NCI-H128 (cell line): Measurements from ENCODE around the gene ANGPTL2.

Experiments used
- DNase-seq: peaks from one replicate; lab custom pipeline; 2025; ENCODE audit not compliant: unreplicated experiment; lab: John Stamatoyannopoulos, UW

ANGPTL2 gene

DNA sequence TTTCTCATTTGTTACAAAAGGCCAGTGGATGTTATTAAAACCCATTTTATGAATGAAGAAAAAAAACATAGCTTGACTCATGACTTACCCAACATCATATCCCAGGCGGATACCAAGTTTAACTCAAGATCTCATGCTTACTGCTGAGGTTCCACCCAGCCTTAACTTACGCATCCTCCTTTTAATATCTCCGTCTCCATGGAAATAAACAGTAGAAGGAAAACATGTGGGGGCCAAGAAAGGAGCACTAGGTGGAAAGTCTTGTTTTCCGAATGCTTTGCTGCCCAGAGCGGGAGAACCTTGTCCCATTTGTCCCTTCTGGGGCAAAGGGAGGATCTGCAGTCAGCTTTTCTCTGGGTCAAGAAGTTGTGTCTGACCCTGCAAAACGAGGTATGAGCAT lies 44.1 kb downstream of the ANGPTL2 start:
- DNase-seq = no peak

- no peak for DNase-seq
These were observed 44.8 kb downstream of the ANGPTL2 start for GRCh38 chr9:127077644-127077946.

- DNase-seq = no peak
These were observed 45.4 kb downstream of the ANGPTL2 start for GRCh38 chr9:127076860-127077643.

- no peak for DNase-seq
These were observed 46.6 kb downstream of the ANGPTL2 start for GRCh38 chr9:127075624-127076372.

DNA sequence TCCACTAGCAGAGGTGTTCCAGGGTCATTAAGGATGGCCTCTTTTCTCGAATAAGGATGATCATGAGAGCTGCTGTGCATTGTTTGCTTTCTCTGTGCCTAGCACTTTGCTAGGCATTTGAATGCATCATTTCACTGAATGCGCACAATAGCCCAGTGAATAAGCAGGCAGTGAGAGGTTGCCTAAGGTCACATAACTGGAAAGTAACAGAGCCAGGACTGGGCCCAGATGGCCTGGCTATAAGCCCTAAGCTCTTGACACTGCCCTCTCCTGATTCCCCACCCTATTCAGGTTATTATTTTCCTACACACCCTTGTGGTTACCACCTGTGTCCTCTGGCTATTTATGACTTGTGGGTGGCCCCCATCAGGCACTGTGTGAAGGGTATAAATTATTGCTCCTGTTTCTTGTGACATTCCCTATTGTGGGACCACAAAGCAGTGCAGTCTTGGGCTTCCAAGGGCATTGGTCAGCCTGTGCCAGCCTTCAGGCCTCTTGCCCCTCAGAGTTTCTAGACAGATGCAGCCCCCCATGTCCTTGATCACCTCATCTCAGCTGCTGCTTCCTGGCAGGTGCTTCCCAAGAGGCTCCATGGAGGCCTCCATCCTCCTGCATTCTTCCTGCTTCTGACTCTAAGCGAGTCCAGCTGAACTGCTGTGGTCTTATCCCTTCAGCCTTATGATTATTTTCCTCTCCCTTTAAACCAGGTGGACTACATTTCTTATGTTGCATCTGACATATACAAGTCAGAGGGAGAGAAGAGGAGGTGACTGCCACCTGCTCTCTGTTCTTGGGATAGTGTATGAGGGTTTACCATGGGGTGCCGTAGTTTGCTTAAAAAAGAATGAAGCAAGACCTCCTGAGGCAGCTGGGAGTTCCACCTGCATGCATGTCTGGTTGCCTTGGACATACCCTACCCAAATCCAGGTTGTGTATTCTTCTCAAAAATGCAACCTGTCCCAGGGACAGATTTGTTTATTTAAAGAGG lies 47.6 kb downstream of the ANGPTL2 start:
- DNase-seq = no peak

DNA sequence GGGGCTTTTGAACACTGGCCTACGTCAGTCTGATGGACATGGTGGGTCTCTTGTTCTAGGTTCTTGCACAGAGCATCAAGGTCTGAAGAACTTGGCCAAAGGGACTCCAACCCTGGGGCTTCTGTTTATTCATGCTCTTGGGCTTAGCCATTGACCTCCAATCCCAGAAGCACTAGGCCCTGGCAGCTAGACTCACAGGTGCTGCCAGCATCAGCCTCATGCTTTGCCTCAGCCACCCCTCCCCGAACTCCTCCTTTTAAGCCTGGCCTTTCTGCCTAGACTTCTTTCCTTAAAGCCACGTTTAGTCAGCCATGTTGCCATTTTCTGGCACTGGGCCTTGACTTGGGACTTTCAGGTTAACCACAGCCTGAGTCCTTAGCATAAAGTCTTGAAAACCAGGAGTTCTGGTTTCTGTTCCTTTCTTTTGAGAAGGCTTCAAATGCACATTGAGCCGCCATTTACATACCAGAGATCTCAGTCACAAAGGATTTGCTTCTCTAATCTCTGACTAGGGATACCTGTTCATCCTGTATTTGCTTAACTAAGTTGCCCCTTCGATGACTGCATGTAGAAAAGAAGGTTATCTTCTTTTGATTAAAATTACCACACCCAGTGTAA lies 54.7 kb downstream of the ANGPTL2 start:
- DNase-seq = no peak

DNA sequence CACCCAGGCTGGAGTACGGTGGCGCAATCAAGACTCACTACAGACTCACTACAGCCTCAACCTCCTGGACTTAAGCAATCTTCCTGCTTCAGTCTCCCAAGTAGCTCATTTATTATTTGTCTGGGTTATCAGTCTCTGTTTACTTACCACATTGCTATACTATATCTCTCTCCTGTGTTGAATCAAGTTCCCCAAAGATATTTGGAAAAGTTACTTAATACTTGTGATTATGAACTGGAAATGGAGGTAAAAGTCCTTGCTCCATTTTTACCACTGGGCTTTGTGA lies 55.6 kb downstream of the ANGPTL2 start:
- no peak for DNase-seq

- no peak for DNase-seq
These were observed 56.2 kb downstream of the ANGPTL2 start for GRCh38 chr9:127066060-127066850.

- no peak for DNase-seq
These were observed 56.8 kb downstream of the ANGPTL2 start for GRCh38 chr9:127065592-127065991.

DNA sequence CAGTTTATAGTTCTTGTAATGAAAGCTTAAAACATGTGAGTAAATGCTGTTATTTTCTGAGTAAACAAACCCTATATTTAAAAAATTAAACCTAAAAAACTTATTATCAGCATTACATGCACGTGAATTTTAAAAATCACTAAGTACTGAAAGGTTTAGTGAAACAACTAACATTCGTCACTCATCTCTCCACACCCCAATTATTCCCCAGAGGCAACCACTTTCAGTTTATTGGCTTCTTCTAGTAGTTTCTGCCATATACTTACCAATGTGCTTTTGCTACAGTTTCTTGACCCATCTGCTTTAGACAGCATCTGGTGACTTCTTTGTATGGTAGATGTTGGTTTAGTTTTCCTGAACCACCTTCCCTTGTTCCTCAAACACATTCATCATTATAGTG lies 58.1 kb downstream of the ANGPTL2 start:
- DNase-seq = no peak

DNA sequence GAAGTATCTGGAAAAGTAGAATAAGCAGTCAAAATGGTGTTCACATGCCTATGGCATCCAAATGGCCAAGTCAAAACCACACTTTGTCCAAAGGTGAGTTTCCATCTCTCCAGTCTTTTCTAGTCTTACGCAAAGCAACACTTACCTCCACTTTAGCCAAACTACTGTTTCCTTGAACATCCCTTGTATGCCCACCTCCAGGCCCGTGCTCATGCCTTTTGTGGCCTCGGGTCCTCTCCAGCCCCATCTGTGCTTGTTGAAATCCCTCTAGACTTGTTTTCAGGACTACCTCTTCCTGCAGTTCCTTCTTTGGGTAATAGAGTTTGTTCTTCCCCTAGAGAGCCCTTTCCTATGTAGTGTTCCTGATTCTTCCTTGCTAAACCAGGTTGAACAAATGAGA lies 61.0 kb downstream of the ANGPTL2 start:
- no peak for DNase-seq

DNA sequence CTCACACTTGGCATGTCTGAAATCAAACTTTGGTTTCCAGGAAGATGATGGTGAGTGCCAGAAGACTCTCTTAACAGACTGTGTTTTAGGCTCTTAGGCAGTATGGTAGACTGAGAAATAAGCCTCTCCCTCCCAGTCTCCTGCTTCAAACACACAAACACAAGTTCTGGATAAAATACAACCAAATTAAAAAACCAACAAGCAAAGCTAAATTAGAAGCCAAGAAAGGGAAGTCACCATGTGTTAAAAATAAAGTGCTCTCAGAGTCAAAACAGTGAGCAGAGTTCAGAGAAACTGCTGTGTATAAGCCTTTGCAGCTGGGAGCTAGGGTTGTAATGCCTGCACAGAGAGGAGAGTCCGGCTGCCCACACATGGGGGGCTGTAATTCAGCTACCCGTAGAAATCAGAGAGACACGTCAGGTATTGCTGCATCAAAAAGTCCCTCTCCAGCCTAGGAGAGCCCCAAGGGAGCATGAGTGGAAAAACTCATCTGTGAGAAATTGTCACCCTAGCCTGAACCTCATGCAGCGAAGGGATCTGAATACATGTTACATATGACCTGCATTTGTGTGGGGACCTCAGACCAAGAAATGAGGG lies 62.6 kb downstream of the ANGPTL2 start:
- no peak for DNase-seq

- DNase-seq = no peak
These were observed 63.4 kb downstream of the ANGPTL2 start for GRCh38 chr9:127059030-127059429.

DNA sequence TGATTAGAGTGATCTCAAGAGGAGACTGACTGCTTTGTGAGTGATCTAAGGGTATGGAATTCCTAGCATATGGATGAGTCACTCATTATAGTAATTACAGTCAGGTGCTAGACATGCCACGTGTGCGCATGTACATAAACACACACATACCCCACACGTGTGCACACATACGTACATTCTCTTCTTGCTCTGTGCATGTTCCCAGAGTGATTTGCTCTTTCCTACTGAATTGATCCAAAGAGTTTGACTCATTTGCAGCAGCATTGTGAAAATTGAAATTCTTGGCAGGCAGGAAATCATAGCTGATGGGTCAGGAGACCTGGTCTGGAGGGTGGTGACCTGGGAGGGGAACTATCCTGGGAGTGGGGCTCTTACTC lies 63.8 kb downstream of the ANGPTL2 start:
- no peak for DNase-seq

DNA sequence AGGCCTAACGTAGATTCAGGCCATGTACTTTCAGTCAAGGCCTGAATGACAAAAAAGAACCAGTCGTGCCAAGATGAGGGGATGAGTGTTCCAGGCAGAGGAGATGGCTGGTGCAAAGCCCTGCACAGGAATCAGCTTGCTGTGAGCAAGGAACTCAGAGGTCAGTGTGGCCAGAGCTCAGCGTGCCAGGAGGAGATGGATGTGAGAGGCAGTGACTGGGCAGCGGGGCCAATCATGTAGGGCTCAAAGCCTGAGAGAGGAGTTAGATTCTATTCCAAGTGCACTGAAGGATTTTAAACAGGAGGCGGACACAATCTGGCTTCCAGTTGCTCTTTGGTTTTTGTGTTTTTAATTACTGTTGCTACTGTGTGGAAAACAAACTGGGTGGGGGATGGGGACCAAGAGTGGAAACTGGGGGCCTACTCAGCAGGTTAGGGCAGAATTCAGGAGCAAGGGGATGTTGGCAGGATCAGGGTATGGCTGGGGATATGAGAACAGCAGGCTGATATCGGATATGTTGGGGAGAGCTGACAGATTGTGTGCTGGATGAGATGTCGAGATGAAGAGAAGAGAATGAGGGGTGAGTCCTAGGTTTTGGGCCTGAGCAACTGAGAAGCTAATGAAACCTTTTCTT lies 64.3 kb downstream of the ANGPTL2 start:
- no peak for DNase-seq

GRCh38 chr9:127056446-127056845 lies 66.0 kb downstream of the ANGPTL2 start:
- DNase-seq = no peak

GRCh38 chr9:127055745-127056402 lies 66.6 kb downstream of the ANGPTL2 start:
- no peak for DNase-seq

DNA sequence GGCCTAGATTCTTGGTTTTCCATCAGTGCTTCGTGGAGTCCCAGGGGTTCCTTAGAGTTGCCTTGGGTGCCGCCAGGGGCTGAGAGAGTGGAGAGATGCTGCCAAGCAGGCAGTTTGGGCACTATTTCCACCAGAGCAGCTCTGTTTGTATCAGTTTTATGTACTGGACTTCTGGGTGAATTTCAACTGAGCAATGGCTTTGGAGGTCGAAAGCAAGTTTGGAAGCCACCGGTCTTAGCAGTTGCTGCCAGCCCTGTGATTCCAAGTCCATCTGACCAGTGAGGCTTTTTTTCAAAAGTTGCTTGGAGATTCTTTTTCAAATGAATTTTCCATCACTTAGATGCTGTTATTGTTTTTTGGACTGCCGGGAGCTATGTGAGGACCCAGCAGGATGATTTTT lies 68.5 kb downstream of the ANGPTL2 start:
- DNase-seq = no peak
